Neuronal stem cell (in vitro differentiated cells): ENCODE data around the gene MBP.

Experiments used
- DNase-seq: peaks from one replicate; pipeline ENCODE4 v3.0.0-alpha.2; 2013; ENCODE audit warnings: low spot score
- H2AFZ ChIP-seq: one replicate; pipeline ENCODE4 v1.6.1; 2013; ENCODE audit warnings: mild to moderate bottlenecking, low read length, inconsistent platforms
- H2AK5ac ChIP-seq: 2 replicates; pipeline ENCODE4 v1.6.1; 2013; ENCODE audit warnings: low read depth, mild to moderate bottlenecking, inconsistent platforms, low read length, moderate library complexity, mixed read lengths
- H2BK120ac ChIP-seq: 2 replicates; pipeline ENCODE4 v1.6.1; 2013; ENCODE audit warnings: low read depth, mild to moderate bottlenecking, inconsistent platforms, low read length, moderate library complexity, mixed read lengths
- H2BK12ac ChIP-seq: one replicate; pipeline ENCODE4 v1.6.1; 2013; ENCODE audit warnings: low read length, inconsistent platforms
- H2BK15ac ChIP-seq: 2 replicates; pipeline ENCODE4 v1.6.1; 2013; ENCODE audit warnings: mild to moderate bottlenecking, low read length, inconsistent platforms, mixed read lengths
- H2BK5ac ChIP-seq: one replicate; pipeline ENCODE4 v1.6.1; 2013; ENCODE audit warnings: inconsistent platforms, mild to moderate bottlenecking, low read length, moderate library complexity
- H3K14ac ChIP-seq: one replicate; pipeline ENCODE4 v1.6.1; 2013; ENCODE audit warnings: low read length, inconsistent platforms
- H3K18ac ChIP-seq: 2 replicates; pipeline ENCODE4 v1.6.1; 2013; ENCODE audit warnings: low read length, inconsistent platforms
- H3K23ac ChIP-seq: 2 replicates; pipeline ENCODE4 v1.6.1; 2013; ENCODE audit warnings: low read depth, mild to moderate bottlenecking, mixed read lengths, low read length, inconsistent platforms; ENCODE audit not compliant: poor library complexity
- H3K27ac ChIP-seq: replicated peaks from 3 replicates; pipeline ENCODE4 v1.5.1; 2013; ENCODE audit warnings: low read length, inconsistent platforms
- H3K27me3 ChIP-seq, 3 experiments: 2 replicates each; pipeline ENCODE4 v1.6.1; 2013; ENCODE audit warnings: low read length in 3 of 3, mild to moderate bottlenecking in 2 of 3, inconsistent platforms in 1 of 3, low read depth in 1 of 3, mixed read lengths in 1 of 3, moderate library complexity in 1 of 3; ENCODE audit not compliant: control insufficient read depth in 3 of 3, insufficient read depth in 3 of 3
- H3K36me3 ChIP-seq, 2 donors: replicated peaks in 1 of 2; 2 replicates each; pipeline ENCODE4 v1.6.1; 2013; ENCODE audit warnings: low read length in 2 of 2; ENCODE audit not compliant: control insufficient read depth in 2 of 2, insufficient read depth in 2 of 2
- H3K4ac ChIP-seq: 2 replicates; pipeline ENCODE4 v1.6.1; 2013; ENCODE audit warnings: inconsistent platforms, mild to moderate bottlenecking, low read length, moderate library complexity
- H3K4me1 ChIP-seq, 2 donors: 1 replicate in 1 of 2; 2 replicates in 1 of 2; pipeline ENCODE4 v1.6.1; 2013; ENCODE audit warnings: low read length in 2 of 2, low read depth in 1 of 2; ENCODE audit not compliant: control insufficient read depth in 2 of 2, insufficient read depth in 1 of 2
- H3K4me2 ChIP-seq: one replicate; pipeline ENCODE4 v1.6.1; 2013; ENCODE audit warnings: mild to moderate bottlenecking, low read length, inconsistent platforms; ENCODE audit not compliant: insufficient read depth, poor library complexity, severe bottlenecking
- H3K4me3 ChIP-seq, 2 donors: 2 replicates each; pipeline ENCODE4 v1.5.1; 2013; ENCODE audit warnings: low read length in 2 of 2, mild to moderate bottlenecking in 2 of 2, inconsistent platforms in 1 of 2, moderate library complexity in 1 of 2
- H3K79me1 ChIP-seq: one replicate; pipeline ENCODE4 v1.6.1; 2013; ENCODE audit warnings: low read depth, mild to moderate bottlenecking, inconsistent platforms, low read length, moderate library complexity
- H3K9ac ChIP-seq: one replicate; pipeline ENCODE4 v1.6.1; 2013; ENCODE audit warnings: mild to moderate bottlenecking, low read depth, low read length, inconsistent platforms; ENCODE audit not compliant: poor library complexity
- H3K9me3 ChIP-seq, 2 donors: replicated peaks in 1 of 2; 2 replicates each; pipeline versions ENCODE3 to v1.6.1; 2013; ENCODE audit warnings: low read length in 2 of 2, mild to moderate bottlenecking in 2 of 2, inconsistent platforms in 1 of 2, low read depth in 1 of 2, mixed read lengths in 1 of 2, moderate library complexity in 1 of 2; ENCODE audit not compliant: control insufficient read depth in 2 of 2, insufficient read depth in 1 of 2
- H4K8ac ChIP-seq: one replicate; pipeline ENCODE4 v1.6.1; 2013; ENCODE audit warnings: low read depth, mild to moderate bottlenecking, inconsistent platforms, low read length, moderate library complexity
- H4K91ac ChIP-seq: one replicate; pipeline ENCODE4 v1.6.1; 2013; ENCODE audit warnings: low read length, low read depth, mild to moderate bottlenecking, inconsistent platforms; ENCODE audit not compliant: poor library complexity
- whole genome bisulfite sequencing, 2 donors: extraction: QIAGEN DNeasy Blood & Tissue Kit; methylation state at CpG; one replicate each; pipeline ENCODE4 v1.1.7; 2013; ENCODE audit warnings: missing lambda C conversion rate in 2 of 2, mixed read lengths in 1 of 2; ENCODE audit not compliant: insufficient read length in 2 of 2, insufficient replicate concordance in 1 of 2; ENCODE audit errors: extremely low coverage in 2 of 2; 5-methylcytosine and 5-hydroxymethylcytosine counted together

The MBP gene

GRCh38 chr18:76932026-76932819, 200.4 kb downstream of the MBP start:
- Histone ChIP-seq H3K4me1 (no peaks in the 10 kb centered on the region), H3K4me3 (no peak overlapping the region), H2AK5ac (no peak overlapping the region), H3K79me1 (no peaks in the 10 kb centered on the region), H3K4ac (no peak overlapping the region), H2BK12ac (no peak overlapping the region), H2BK5ac (no peak overlapping the region), H4K91ac (no peak overlapping the region), H3K36me3 (peaks cover 9 to 80% of the 10 kb centered on the region in 2 donors), H3K4me2 (no peak overlapping the region), H3K23ac (no peak overlapping the region), H3K27me3 (no peaks in the 10 kb centered on the region), H4K8ac (no peak overlapping the region), H3K27ac (no peak overlapping the region), H3K9me3 (peaks cover 0 to 2% of the 10 kb centered on the region in 2 donors), H2BK15ac (no peak overlapping the region), H3K18ac (no peak overlapping the region), H2BK120ac (no peak overlapping the region), H3K9ac (no peak overlapping the region), H2AFZ (no peak overlapping the region), H3K14ac (no peak overlapping the region)
- WGBS, 2 donors, result no CpG with 5 or more reads among the region's 11 CpGs
- DNase-seq, result no peak

DNA sequence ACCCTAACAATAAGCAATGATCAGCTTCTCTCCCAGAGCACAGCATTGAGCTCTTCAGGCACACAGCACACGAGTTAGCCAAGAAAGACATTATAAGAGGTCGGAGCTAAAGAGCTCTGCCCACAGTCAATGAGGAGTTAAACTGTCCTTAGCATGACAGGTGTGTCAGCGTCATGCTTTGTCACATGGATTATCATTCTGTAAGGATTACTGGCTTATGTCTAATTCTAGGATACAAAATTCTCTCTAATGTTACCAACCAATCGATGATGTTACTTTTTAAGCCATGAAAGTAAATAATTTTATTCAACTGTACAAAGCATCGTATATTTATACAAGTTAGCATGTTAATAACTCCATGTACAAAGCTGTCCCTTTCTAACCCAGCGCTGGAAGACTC, 201.4 kb downstream of the MBP start:
- Histone ChIP-seq H3K9me3 (no peaks in the 10 kb centered on the region), H3K4me3 (no peak overlapping the region), H3K36me3 (peaks cover 8 to 80% of the 10 kb centered on the region in 2 donors), H2AK5ac (no peak overlapping the region), H3K18ac (no peak overlapping the region), H4K8ac (no peak overlapping the region), H2BK120ac (no peak overlapping the region), H2BK5ac (no peak overlapping the region), H2BK15ac (no peak overlapping the region), H3K4ac (no peak overlapping the region), H3K14ac (no peak overlapping the region), H4K91ac (no peak overlapping the region), H3K79me1 (no peaks in the 10 kb centered on the region), H2BK12ac (no peak overlapping the region), H3K4me1 (no peaks in the 10 kb centered on the region), H3K9ac (no peak overlapping the region), H3K27ac (no peak overlapping the region), H3K27me3 (no peaks in the 10 kb centered on the region), H3K4me2 (no peak overlapping the region), H2AFZ (no peak overlapping the region), H3K23ac (no peak overlapping the region)
- DNase-seq, result no peak
- WGBS, 2 donors, result no CpG with 5 or more reads among the region's 6 CpGs
